HG03139 (cell line): ENCODE measurements around the gene TCERG1L.

Experiments used
- ATAC-seq: cut with Tn5 transposase; IDR thresholded peaks from one replicate; pipeline ENCODE4 v1.9.1; 2021; ENCODE audit not compliant: unreplicated experiment

TCERG1L gene

DNA sequence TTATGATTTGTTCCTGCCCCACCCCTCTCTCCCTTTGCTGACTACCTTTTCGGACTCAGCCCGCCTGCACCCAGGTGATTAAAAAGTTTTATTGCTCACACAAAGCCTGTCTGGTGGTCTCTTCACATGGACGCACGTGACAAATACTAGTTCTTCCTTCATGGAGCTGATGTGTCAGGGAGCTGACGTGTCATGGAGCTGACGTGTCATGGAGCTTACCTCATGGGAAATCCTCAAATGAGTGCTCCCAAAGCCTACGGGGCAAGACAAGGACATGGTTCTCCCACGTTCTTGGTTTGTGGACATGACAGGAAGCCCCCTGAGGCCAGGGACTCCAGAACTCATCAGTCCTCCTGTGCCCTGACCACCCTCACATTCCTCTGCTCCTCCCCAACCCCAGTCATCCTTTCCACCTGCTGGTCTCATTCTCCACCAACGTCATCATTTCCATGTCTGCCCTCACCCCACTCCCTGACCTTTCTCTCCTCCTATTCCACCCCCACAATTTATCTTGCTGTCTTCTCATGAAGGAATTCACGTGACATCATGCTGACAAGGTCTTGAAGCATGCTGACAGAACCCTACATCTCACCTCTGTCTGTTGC lies 261.3 kb downstream of the TCERG1L start:
- ATAC-seq = no peak

DNA sequence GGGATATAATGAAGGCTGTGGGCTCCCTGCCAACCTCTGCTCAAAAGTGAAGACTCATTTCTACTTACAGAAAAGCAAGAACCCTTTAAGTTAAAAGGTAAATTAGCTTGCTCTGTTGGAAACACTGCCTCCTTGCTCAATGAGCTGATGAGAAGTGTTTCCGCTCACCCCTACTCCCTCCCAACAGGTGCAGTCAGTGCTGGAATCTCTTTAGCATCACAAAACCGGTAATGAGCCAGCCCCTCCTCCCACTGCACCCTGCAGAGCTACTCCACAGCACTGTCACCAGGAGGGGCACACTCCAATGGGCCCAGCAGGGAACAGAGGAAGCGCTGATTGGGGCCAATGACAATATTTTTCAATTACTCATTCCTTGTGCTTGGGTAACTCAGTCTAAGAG lies 262.5 kb downstream of the TCERG1L start:
- ATAC-seq = no peak

DNA sequence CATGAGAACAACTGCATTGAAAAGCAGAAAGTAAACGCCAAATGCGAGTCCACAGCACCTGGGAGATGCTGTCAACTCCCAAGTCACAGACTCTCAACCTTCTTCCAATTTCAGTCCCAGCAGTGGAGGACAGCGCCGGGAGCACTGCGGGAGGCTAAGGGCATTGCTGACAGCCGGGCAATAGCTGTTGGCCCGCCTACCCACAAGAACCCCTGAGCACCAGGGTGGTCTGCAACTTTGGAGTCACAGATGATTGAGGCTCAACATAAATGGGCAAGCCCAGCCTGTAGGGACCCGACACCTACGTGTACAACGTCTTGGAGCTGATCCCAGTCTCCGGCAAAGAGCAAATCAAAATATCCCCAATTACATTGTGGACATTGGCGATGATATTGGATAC lies 262.9 kb downstream of the TCERG1L start:
- no peak for ATAC-seq

DNA sequence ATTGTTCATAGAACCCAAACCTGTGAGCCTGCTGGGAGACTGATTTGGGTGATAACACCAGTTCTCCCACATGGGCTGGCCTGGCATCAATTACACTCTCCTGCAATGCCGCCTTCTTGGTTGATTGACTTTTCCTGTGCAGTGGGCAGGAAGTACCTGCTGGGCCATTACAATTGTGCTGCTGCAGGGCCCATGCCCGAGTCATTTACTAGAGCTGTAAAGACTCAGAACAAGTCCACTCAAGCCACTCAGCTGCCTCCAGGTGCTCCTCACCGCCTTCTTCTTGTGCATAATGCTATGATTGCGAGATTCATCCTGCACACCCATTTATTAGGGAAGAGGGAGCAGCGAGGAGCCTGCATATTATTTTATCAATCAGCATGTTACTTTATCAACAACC lies 264.0 kb downstream of the TCERG1L start:
- ATAC-seq = no peak

- no peak for ATAC-seq
These were observed 265.3 kb downstream of the TCERG1L start for GRCh38 chr10:131046194-131046593.

- ATAC-seq = no peak
These were observed 267.0 kb downstream of the TCERG1L start for GRCh38 chr10:131044379-131045111.

DNA sequence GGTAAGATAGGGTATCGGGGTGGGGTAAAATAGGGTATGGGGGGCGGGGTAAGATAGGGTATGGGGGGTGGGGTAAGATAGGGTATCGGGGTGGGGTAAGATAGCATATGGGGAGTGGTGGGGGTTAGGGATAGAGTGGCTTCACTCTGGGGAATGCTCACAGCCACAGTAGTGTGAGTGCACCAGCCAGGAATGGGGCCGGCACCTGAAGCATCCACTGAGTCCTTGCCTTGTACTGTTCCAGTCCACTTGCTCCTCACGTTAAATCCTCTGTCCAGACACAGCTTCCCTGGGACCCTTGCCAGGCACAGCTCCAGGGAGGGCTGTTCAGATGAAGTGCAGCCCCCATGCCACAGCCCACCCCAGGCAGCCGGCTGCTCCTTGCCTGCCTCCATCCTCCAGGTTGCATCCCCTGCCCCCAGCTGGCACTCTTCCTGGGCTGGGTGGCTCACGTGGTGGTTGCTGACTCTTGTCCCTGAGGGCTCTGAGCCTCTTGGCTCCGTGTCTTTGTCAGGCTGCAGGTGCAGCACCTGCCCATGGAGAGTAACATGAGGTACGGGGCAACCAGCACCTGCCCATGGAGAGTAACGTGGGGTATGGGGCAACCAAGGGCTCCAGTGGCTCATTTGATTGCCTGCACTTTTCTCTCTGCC lies 268.4 kb downstream of the TCERG1L start:
- ATAC-seq = no peak
